HepG2 (cell line): ENCODE measurements around the gene DLST. TPM values are rescaled to one million over a fixed set of nuclear protein-coding genes. Genes with fewer than 3 reads are reported as not detected.

ENCODE experiments used
- AFF4 ChIP-seq: sonication (generic); formaldehyde crosslinking; IDR thresholded peaks from 2 replicates; pipeline ENCODE4 v1.4.0; 2020; ENCODE audit warnings: missing genetic modification reagents
- DPF2 ChIP-seq: sonication (generic); formaldehyde crosslinking; IDR thresholded peaks from 2 replicates; pipeline ENCODE4 v1.4.0; 2020; ENCODE audit warnings: mild to moderate bottlenecking, low read depth, missing genetic modification reagents, borderline replicate concordance
- ETV5 ChIP-seq: IDR thresholded peaks from 2 replicates; pipeline ENCODE4 v1.6.1; 2018; ENCODE audit warnings: missing biosample characterization, missing genetic modification reagents, inconsistent platforms, borderline replicate concordance
- KLF12 ChIP-seq: sonication (generic); formaldehyde crosslinking; IDR thresholded peaks from 2 replicates; pipeline ENCODE4 v1.4.0; 2020; ENCODE audit warnings: missing genetic modification reagents, borderline replicate concordance
- MEF2D ChIP-seq: sonication (generic); formaldehyde crosslinking; IDR thresholded peaks from 2 replicates; pipeline ENCODE4 v1.5.1; 2020; ENCODE audit warnings: mild to moderate bottlenecking, missing genetic modification reagents
- PCBP1 ChIP-seq: fragments of 200-400 bp; formaldehyde crosslinking; IDR thresholded peaks from 2 replicates; pipeline ENCODE4 v1.6.1; 2017; ENCODE audit warnings: mild to moderate bottlenecking, low read depth, low read length, borderline replicate concordance
- PHF21A ChIP-seq: sonication (generic); formaldehyde crosslinking; IDR thresholded peaks from 2 replicates; pipeline ENCODE4 v1.5.0; 2020; ENCODE audit warnings: mild to moderate bottlenecking, missing genetic modification reagents
- RARA ChIP-seq: IDR thresholded peaks from 2 replicates; pipeline ENCODE4 v1.6.1; 2016; ENCODE audit warnings: missing genetic modification reagents, missing compliant biosample characterization
- RNF219 ChIP-seq: sonication (generic); formaldehyde crosslinking; IDR thresholded peaks from 2 replicates; pipeline ENCODE4 v1.5.0; 2020; ENCODE audit warnings: mild to moderate bottlenecking, missing genetic modification reagents
- SIN3B ChIP-seq: fragments of 150-350 bp; IDR thresholded peaks from 2 replicates; pipeline ENCODE4 v1.6.1; 2014; ENCODE audit warnings: low read length
- SP4 ChIP-seq: sonication (generic); formaldehyde crosslinking; IDR thresholded peaks from 2 replicates; pipeline ENCODE4 v1.8.1; 2023; ENCODE audit warnings: mild to moderate bottlenecking, missing genetic modification reagents
- SRF ChIP-seq: IDR thresholded peaks from 2 replicates; pipeline ENCODE4 v1.6.1; 2011; ENCODE audit warnings: mild to moderate bottlenecking, low read depth, low read length, moderate library complexity
- TAF15 ChIP-seq: fragments of 200-400 bp; formaldehyde crosslinking; IDR thresholded peaks from one replicate; pipeline ENCODE4 v1.6.1; 2018; ENCODE audit warnings: mild to moderate bottlenecking, low read depth, low read length; ENCODE audit not compliant: poor library complexity, severe bottlenecking
- YY1 ChIP-seq: IDR thresholded peaks from 2 replicates; pipeline ENCODE4 v1.6.1; 2011; ENCODE audit warnings: low read length, low read depth, moderate library complexity, mild to moderate bottlenecking; ENCODE audit not compliant: insufficient read depth, insufficient replicate concordance
- ZBTB33 ChIP-seq: sonication (generic); formaldehyde crosslinking; IDR thresholded peaks from 2 replicates; pipeline ENCODE4 v1.4.0; 2020; ENCODE audit warnings: missing genetic modification reagents
- ZNF317 ChIP-seq: sonication (generic); formaldehyde crosslinking; IDR thresholded peaks from 2 replicates; pipeline ENCODE4 v1.5.0; 2020; ENCODE audit warnings: mild to moderate bottlenecking, missing genetic modification reagents
- ZNF512 ChIP-seq: sonication (generic); formaldehyde crosslinking; IDR thresholded peaks from 2 replicates; pipeline ENCODE4 v1.4.0; 2020; ENCODE audit warnings: mild to moderate bottlenecking, missing genetic modification reagents
- ZNF792 ChIP-seq: IDR thresholded peaks from 2 replicates; pipeline ENCODE4 v1.6.1; 2016
- polyA plus RNA-seq, 8 experiments: library from polyadenylated mRNA; depleted of rRNA in 3 of 8; stranded (reverse) in 7 of 8; unstranded in 1 of 8; fragments of >200 nt; fragmentation: Illumina TruSeq in 4 of 8; extraction: Trizol in 4 of 8; gene quantifications; 2 replicates each; pipeline versions ENCODE4 v1.2.1 to v1.2.3, GENCODE V29; 2011 to 2016; ENCODE audit warnings: low read depth in 4 of 8, missing spikeins in 1 of 8, mixed read lengths in 1 of 8; ENCODE audit not compliant: insufficient read depth in 1 of 8
- total RNA-seq, 5 experiments: library from RNA; depleted of rRNA; stranded (reverse); fragments of >200 nt; fragmentation: Illumina TruSeq; extraction: Trizol; gene quantifications; 2 replicates each; pipeline ENCODE4 v1.2.3, GENCODE V29; 2016; ENCODE audit warnings: low read depth in 1 of 5
- TF ChIP-seq, protein P1 (sequence below): sonication (generic); formaldehyde crosslinking; IDR thresholded peaks from 2 replicates; pipeline ENCODE4 v1.5.0; 2020; ENCODE audit warnings: mild to moderate bottlenecking, low read depth, missing genetic modification reagents, borderline replicate concordance
- TF ChIP-seq, protein P2 (sequence below): sonication (generic); formaldehyde crosslinking; IDR thresholded peaks from 2 replicates; pipeline ENCODE4 v1.4.0; 2020; ENCODE audit warnings: mild to moderate bottlenecking, low read depth, missing genetic modification reagents

The DLST gene
- total and polyA plus RNA-seq, 2 of the 13 experiments (the other 11 are each of a cell fraction or from before 2014, with no cell fraction given) = 56.5 to 94.3 TPM

DNA sequence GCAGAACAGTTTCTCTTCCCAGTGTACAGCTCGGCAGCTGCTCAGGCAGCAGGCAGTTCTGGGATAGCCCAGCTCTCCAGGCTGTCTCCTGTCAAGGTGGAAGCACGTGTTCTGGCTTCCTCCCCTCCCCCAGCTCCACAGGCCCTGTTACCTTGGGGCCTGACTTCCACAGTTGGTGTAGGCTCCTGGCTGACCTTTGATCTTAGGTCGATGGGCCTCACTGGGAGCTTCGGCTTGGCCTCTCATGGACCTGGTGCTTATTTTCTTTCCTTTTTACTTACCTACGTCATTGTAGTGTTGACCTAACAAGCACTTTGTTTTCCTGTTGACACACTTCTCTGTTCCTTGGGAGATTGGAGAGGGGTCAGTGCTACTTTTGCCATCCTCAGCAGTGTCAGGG is 17.0 kb downstream of the DLST start (continued):
- TF ChIP-seq PHF21A (CRISPR knock-in tag) (peak; percentile 86), TAF15 (no peak), SRF (no peak), AFF4 (CRISPR knock-in tag) (no peak), RNF219 (no peak), DPF2 (CRISPR knock-in tag) (peak; percentile 60; the same call in 1 of the 2 replicates), ZBTB33 (CRISPR knock-in tag) (no peak; the same call in 1 of the 2 replicates), RARA (CRISPR knock-in tag) (peak; percentile 81), MEF2D (CRISPR knock-in tag) (peak; percentile 71; the same call in 1 of the 2 replicates), ETV5 (CRISPR knock-in tag) (peak; percentile 69; the same call in 1 of the 2 replicates), ZNF512 (CRISPR knock-in tag) (no peak), YY1 (no peak), SP4 (0 out of 2 replicates have a peak, but pooled peaks have one; percentile 43), ZNF317 (CRISPR knock-in tag) (no peak), KLF12 (CRISPR knock-in tag) (no peak), ZNF792 (CRISPR knock-in tag) (peak; percentile 68; the same call in 1 of the 2 replicates), PCBP1 (no peak), SIN3B (no peak)
- TF ChIP-seq, protein P1, sequence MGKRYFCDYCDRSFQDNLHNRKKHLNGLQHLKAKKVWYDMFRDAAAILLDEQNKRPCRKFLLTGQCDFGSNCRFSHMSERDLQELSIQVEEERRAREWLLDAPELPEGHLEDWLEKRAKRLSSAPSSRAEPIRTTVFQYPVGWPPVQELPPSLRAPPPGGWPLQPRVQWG = no peak
- TF ChIP-seq, protein P2, sequence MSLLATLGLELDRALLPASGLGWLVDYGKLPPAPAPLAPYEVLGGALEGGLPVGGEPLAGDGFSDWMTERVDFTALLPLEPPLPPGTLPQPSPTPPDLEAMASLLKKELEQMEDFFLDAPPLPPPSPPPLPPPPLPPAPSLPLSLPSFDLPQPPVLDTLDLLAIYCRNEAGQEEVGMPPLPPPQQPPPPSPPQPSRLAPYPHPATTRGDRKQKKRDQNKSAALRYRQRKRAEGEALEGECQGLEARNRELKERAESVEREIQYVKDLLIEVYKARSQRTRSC (CRISPR knock-in tag) = no peak
